PFSK-1 (cell line): Measurements from ENCODE around the gene CLDN3.
A peak's percentile ranks its signal among the peaks of the same experiment; 100 is the strongest.

Experiments
- FOXP2 ChIP-seq: optimal IDR thresholded peaks from 2 replicates; pipeline ENCODE3; 2011; ENCODE audit warnings: borderline replicate concordance, control low read depth, inconsistent platforms; ENCODE audit not compliant: insufficient read depth; ENCODE audit errors: extremely low read length, extremely low read depth
- POLR2AphosphoS5 ChIP-seq: IDR thresholded peaks from 2 replicates; pipeline ENCODE4 v1.6.1; 2012; ENCODE audit warnings: low read depth, mild to moderate bottlenecking, control low read depth, low read length, moderate library complexity
- SIN3A ChIP-seq: IDR thresholded peaks from 2 replicates; pipeline ENCODE4 v1.6.1; 2012; ENCODE audit warnings: mild to moderate bottlenecking, low read length, moderate library complexity, borderline replicate concordance; ENCODE audit not compliant: insufficient read depth
- TAF1 ChIP-seq: IDR thresholded peaks from 2 replicates; pipeline ENCODE4 v1.6.1; 2012; ENCODE audit warnings: low read length, control low read depth, borderline replicate concordance; ENCODE audit not compliant: insufficient read depth
- TF ChIP-seq, protein P1 (sequence below), 2 experiments: IDR thresholded peaks; 2 replicates each; pipeline versions ENCODE4 v1.6.1 to v1.8.0; 2011 to 2012; ENCODE audit warnings: low read depth in 2 of 2, low read length in 2 of 2, control low read depth in 1 of 2, inconsistent platforms in 1 of 2, mild to moderate bottlenecking in 1 of 2, moderate library complexity in 1 of 2; ENCODE audit not compliant: insufficient read depth in 1 of 2

Gene CLDN3

DNA sequence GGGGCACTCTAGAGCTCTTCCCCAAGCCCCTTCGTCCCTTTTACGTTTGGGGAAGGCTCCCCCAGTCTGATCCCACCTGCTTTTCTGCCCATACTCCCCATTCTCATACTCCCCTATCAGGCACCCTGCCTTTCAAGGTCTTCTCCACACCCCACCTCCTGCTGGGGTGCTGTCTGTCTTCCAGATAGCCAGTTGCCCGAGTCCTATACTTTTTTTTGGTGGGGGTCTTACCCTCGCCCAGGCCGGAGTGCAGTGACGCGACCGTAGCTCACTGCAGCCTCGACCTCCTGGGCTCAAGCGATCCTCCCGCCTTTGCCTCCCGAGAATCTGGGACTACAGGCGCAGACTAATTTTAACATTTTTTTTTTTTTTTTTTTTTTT is 30.7 kb downstream of the CLDN3 start:
- TF ChIP-seq, protein P1, sequence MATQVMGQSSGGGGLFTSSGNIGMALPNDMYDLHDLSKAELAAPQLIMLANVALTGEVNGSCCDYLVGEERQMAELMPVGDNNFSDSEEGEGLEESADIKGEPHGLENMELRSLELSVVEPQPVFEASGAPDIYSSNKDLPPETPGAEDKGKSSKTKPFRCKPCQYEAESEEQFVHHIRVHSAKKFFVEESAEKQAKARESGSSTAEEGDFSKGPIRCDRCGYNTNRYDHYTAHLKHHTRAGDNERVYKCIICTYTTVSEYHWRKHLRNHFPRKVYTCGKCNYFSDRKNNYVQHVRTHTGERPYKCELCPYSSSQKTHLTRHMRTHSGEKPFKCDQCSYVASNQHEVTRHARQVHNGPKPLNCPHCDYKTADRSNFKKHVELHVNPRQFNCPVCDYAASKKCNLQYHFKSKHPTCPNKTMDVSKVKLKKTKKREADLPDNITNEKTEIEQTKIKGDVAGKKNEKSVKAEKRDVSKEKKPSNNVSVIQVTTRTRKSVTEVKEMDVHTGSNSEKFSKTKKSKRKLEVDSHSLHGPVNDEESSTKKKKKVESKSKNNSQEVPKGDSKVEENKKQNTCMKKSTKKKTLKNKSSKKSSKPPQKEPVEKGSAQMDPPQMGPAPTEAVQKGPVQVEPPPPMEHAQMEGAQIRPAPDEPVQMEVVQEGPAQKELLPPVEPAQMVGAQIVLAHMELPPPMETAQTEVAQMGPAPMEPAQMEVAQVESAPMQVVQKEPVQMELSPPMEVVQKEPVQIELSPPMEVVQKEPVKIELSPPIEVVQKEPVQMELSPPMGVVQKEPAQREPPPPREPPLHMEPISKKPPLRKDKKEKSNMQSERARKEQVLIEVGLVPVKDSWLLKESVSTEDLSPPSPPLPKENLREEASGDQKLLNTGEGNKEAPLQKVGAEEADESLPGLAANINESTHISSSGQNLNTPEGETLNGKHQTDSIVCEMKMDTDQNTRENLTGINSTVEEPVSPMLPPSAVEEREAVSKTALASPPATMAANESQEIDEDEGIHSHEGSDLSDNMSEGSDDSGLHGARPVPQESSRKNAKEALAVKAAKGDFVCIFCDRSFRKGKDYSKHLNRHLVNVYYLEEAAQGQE (IDR thresholded peaks at IDR 0.05; ENCODE audit: insufficient read depth in 1 of 2, low read depth in 2 of 2, low read length in 2 of 2), result no peak
- TF ChIP-seq FOXP2 (no peak), SIN3A (no peak), POLR2AphosphoS5 (no peak), TAF1 (no peak)

DNA sequence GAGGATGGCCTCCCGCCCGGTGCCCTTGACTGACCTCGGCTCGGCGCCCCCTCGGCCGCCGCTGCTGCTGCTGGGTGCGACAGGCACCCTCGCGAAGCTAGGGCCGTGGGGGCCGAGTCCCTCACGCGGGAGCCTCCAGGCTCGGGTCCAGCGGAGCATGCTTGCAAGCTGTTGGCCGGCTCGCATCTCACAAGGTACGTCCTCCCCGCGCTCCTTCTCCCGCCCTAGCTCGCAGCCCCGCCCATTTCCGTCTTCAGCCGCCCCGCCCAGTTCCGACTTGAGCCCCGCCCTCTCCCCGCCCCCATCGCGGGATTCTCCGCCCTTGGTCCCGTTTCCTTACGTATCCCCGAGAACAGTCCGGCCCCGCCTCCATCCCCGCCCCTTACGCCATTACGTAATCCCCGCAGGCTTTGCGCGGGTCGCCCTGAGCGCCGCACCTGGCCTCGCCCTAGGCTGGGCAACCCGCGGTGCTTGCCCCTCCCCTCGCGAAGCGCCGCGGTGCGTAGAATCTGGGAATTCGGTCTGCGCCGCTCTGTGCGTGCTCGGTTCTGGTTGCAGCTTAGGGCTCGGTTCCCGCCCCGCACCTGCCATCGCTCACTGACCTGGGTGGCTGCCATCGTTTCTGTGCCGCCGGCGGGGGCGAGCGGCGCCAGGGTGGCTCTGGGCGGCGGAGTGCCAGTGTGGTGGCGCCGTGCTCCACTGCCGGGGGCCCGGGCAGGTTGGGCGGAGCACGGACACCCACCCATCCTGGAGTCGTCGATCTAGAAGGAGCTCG is 31.3 kb downstream of the CLDN3 start, which contains the start of gene ABHD11:
Gene ABHD11 (minus strand): TSS at position 191 of the 775 bp plus-strand sequence. CDS start 32 bp downstream, at position 159.
- TF ChIP-seq, protein P1 (IDR thresholded peaks at IDR 0.05; ENCODE audit: insufficient read depth in 1 of 2, low read depth in 2 of 2, low read length in 2 of 2), result no peak; a peak in 1 of 4 replicates
- TF ChIP-seq TAF1 (no peak), FOXP2 (peak; percentile 85), POLR2AphosphoS5 (peak; percentile 94)

DNA sequence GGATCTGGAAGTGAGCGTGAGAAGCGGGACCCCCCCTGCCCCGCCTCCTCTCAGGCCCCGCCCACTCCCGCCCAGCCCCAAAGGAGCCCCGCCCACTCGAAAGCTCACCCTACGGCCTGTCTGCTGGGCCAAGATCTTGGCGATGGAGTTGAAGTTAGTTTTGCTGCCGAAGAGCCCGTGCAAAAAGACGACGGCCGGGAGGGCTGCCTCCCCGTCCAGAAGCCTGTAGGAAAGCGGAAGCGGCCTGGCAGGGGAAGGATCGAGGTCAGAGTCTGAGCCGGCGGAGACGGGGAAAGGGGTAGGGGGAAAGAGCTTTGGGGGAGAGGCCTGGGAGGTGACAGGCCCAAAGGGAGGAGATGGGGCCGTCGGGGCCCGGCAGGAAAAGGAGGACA is 31.9 kb downstream of the CLDN3 start:
- no peak for TF ChIP-seq POLR2AphosphoS5
- peak; percentile 3 for TF ChIP-seq FOXP2
- TF ChIP-seq SIN3A, result no peak
- no peak for TF ChIP-seq TAF1
- TF ChIP-seq, protein P1 (IDR thresholded peaks at IDR 0.05; ENCODE audit: insufficient read depth in 1 of 2, low read depth in 2 of 2, low read length in 2 of 2), result no peak

DNA sequence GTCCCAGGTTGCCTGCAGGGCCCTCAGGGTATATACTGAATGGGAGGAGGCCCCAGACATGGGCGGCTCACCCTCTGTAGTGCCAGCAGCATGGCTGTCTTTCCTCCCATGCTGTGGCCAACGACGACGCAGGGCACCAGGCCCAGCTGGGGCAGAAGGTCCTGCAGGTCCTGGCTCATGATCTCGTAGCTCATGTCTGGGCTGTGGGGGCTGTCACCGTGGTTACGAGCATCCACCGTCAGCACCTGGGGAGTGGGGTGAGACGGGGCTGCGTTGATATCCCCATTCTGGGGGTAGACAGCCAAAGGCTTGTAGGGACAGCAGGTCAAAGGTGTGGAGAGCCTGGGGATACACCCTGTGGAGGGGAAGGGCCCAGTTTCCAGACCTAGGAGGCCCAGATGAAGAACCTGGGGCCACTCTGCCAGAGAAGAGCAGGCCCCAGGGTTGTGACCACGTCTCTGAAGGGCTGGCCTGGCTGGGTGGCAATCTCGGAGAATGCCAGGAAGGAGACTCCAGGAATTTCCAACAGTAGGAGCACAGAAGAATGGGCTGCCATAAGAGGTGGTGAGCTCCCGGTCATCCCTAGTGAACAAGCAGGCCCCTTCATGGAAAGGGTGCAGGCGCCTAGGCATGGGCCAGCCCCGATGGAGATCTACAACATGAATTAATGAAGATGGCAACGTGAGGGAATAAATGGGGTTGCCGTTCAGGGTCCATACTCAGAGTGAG is 32.4 kb downstream of the CLDN3 start:
- no peak for TF ChIP-seq POLR2AphosphoS5
- TF ChIP-seq, protein P1 (IDR thresholded peaks at IDR 0.05; ENCODE audit: insufficient read depth in 1 of 2, low read depth in 2 of 2, low read length in 2 of 2), result no peak
- TF ChIP-seq SIN3A, result no peak
- TF ChIP-seq FOXP2, result no peak
- no peak for TF ChIP-seq TAF1
